ENCODE results near the gene TBC1D19. TPM values are rescaled to one million over a fixed set of nuclear protein-coding genes. Genes with fewer than 3 reads are reported as not detected.

Gene TBC1D19
- polyA plus RNA-seq, 3 donors = 1.9 to 2.8 (median 2.8) TPM

DNA sequence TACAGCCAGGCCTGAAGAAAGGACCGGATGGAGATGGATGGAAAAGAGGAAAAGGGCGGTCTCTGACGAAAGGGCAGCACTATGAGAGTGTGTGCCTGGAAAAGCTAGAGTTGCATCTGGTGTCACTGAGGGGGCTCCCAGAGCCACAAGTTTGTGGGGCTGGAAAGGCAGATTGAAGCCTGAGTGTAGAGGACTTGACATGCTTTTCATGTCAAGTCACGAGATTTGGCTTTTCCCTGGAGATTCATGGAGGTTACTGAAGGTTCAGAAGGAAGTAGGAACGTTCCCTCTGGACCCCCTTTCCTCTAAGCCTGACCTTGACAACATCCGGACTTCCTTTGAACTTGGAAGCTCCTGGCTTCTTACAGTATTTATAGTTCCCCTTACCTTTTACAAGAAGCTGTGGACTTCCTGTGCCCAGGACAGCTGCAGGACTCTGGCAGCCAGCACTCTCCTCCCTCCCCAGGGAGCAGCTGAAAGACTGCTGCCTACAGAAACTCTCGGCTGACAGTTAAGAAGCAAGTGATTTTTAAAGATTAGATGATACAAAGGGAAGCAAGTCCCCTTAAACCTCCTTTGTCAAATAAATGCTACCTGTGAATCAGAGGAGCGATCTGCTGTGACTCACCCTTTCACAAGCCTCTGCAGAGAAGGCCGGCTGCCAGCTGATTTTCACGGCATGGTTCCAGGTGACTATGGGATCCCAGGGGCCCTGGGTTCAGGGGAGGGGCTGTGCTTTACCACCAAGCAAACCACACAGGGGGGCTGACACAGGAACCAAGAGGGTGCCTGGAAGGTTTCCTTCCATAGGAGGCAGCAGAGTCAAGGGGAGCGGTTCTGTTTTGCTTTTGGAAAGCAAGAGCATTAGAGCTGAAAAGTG lies 203.8 kb downstream of the TBC1D19 start:
- H3K27ac ChIP-seq (ENCODE audit: low read depth, low read length) = no peak overlapping the region
- WGBS, 3 donors = 31 to 34% (median 33%) methylated on average over 11 of the region's 11 CpGs

DNA sequence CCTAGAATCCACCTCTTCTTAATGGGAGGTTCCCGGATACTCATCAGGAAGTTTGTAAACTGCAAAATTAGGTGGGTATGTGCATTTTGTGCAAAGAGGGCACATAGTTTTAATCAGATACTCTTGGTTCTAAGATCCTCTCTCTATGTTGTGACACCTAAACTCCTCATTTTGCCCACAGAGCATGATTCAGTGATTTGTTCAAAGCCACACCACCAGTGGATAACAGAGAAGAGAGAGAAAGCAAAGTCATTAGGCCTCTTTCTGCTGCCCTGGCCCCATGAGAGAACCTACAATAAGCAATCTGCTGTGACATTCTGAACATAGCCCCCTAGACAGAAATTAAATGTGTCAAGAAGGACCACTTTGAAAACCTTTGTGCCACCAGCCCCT lies 204.5 kb downstream of the TBC1D19 start:
- no peak overlapping the region for H3K27ac ChIP-seq (ENCODE audit: low read depth, low read length)
- 28 to 58% (median 41%) methylated on average over 1 of the region's 1 CpG for WGBS, 3 donors

DNA sequence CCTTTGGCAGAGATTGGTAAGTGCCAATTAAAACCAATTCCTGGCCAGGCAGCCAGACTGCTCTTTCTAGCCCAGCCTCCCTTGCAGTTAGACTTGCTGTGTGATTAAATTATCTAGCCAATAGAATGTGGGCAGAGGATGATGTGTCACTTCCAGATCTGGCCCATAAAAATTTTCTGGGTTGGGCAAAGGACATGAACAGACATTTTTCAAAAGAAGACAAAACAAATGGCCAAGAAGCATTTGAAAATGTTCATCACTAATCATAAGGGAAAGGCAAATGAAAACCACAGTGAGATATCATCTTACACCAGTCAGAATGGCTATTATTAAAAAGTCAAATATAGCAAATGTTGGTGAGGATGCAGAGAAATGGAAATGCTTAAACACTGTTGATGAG lies 205.3 kb downstream of the TBC1D19 start:
- H3K27ac ChIP-seq (ENCODE audit: low read depth, low read length) = no peak overlapping the region

DNA sequence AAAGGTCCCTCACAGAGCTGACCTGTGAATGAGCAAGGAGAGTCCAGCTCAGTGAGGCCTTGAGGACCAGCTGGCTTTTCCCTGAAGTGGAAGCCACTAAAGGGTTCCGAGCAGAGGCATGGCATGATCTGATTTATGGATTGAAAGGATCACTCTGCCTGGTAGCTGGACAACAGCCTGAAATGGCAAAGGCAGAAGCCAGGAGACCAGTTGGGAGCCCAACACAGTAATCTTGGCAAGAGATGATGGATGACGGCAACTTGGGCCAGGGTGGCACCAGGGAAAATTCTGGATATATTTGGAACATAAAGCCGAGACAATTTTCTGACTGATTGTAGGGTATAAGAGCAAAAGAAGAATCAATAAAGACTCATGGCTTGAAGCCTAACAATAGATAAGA lies 207.5 kb downstream of the TBC1D19 start:
- WGBS, 3 donors = 69 to 92% (median 90%) methylated on average over 3 of the region's 3 CpGs
- no peak overlapping the region for H3K27ac ChIP-seq (ENCODE audit: low read depth, low read length)

DNA sequence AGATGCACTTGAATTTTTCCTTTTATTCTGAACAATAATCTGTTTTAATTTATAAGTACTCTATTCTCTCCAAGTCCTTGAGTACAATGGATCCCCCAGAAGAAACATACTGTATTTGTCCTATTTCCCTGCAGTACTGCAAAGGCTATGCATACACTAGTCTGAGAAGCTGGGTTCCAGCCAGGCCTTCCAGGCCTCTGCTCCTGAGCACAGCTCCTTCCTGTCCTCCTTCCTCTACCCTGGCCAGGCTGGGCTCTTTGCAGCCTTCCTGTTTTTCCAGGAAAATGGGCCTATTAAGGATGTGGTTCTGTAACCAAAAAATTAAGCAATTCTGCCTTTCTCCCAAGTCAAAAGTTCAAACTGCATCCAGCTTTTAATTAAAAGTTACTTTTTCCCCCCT lies 208.8 kb downstream of the TBC1D19 start:
- no peak overlapping the region for H3K27ac ChIP-seq (ENCODE audit: low read depth, low read length)

DNA sequence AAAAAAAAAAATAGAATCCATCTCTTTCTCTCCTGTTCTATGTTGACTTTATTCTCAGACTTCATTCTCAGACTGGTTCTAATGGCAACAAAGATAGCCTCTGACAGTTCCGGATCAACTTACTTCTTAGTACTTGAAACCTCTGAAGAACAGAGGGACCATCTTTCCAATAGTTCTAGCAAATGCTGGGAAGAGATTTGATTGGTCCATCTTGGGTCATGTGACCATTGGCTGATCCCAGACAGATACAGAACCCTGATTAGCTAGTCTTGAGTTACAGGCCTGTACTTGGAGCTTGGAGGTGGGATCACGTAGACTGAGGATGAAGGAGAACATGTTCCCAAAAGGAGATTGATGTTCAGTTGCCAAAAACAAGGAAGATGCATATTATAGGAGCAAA lies 209.9 kb downstream of the TBC1D19 start:
- WGBS, 3 donors = 94 to 100% (median 97%) methylated on average over 2 of the region's 2 CpGs
- no peak overlapping the region for H3K27ac ChIP-seq (ENCODE audit: low read depth, low read length)

DNA sequence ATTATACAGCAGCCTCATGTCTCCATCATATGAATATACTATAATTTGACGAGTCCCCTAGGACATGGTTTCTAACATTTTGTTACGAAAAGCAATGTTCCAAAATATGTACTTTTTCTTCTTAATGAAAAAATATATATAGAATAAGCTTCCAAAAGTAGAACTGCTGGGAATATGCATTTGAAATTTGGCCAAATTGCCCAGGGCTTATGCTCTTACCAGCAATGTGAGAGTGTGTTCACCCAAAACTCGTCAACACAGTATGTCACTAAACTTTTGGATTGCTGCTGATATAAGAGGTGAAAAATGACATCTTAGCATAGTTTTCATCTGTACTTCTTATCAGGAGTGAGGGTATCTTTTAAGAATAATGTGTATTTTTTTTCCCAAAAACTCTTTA lies 212.2 kb downstream of the TBC1D19 start:
- WGBS, 3 donors = 83 to 93% (median 92%) methylated on average over 3 of the region's 3 CpGs
- H3K27ac ChIP-seq (ENCODE audit: low read depth, low read length) = no peak overlapping the region

DNA sequence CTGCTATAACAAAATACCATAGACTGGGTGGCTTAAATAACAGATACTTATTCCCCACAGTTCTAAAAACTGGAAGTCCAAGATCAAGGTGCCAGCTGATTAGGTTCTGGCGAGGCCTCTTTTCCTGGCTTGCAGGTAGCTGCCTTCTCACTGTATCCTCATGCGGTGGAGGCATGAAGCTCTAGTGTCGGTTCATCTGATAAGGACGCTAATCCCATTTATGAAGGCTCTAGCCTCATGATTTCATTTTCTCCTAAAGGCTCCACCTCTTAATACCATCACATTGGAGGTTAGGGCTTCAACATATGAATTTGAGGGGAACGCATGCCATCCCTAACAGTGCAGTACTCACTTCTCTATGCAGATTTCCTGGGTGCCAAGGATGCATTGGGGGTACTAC lies 218.9 kb downstream of the TBC1D19 start:
- no peak overlapping the region for H3K27ac ChIP-seq (ENCODE audit: low read depth, low read length)

DNA sequence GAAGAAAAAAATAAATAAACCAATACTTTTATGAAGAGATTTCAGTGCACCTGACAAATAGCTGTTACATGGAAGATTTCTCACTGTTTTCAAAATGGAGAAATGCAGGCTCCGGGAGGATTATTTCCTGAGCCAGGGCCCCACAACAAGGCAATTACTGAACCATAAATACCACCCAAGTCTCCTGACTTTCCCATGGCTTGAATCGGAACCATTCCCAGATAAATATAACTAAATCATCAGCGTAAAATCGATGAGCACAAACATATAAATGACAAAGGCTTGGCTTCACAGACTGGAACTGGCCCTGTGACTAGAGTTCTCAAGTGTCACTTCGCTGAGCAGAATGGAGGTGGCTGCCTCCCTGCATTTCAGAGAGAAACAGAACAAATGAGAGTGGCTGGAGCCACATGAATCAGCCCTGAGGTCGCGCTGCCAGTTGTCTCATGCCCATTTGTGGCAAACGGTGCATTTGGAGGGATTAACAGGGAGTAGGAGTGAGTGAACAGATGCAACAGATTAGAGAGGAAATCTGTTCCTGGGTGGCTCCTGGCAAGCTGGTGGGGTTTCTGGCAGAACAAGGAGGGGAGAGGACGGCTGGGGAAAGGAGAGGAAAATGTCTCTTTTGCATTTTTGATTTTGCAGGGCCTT lies 219.5 kb downstream of the TBC1D19 start:
- H3K27ac ChIP-seq (ENCODE audit: low read depth, low read length) = no peak overlapping the region
- WGBS, 3 donors = 49 to 67% (median 64%) methylated on average over 9 of the region's 9 CpGs

More for the DNA sequence above, 218.9 kb downstream of the TBC1D19 start:
- 84 to 94% (median 94%) methylated on average over 5 of the region's 5 CpGs for WGBS, 3 donors

DNA sequence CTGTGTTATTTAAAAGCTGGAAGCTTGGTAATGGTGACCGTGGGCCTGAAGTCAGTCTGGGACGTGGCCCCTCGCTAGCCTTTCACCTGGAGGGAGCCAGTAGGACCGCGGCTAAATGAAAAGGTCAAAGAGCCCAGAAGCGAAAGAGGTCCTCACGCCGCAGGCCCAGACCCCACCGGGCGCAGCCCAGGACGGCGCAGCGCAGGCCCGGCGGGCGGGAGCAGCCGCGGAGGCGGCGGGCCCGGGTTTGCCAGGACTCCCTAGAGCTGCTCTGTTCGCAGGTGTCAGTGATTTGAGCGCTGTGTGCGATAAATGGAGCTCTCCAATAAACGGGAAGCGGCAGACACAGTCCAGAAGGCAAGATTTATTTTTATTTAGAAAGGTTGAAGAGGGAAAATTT lies 220.6 kb downstream of the TBC1D19 start:
- H3K27ac ChIP-seq (ENCODE audit: low read depth, low read length) = no peak overlapping the region
- 79 to 95% (median 91%) methylated on average over 26 of the region's 26 CpGs for WGBS, 3 donors

DNA sequence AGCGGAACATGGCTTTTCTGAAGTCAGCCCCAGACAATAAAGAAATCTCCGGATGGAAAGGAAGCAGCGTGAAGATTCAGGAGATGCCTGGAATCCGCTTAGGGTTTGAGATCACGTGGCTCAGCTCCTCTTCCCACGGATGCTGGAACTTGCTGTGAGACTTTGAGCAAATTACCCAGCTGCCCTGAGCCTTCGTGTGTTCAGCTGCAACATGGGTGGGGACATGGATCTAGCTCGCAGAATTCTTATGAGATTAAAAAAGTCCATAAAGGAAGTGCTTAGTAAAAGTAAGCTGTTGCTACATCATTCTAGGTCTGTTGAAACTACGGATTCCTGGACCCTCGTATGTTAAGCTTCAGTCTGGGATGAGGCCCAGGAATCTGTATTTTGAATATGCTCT lies 221.0 kb downstream of the TBC1D19 start:
- 57 to 80% (median 70%) methylated on average over 10 of the region's 10 CpGs for WGBS, 3 donors
- H3K27ac ChIP-seq (ENCODE audit: low read depth, low read length) = no peak overlapping the region

Other genes starting within 250 kb of the TBC1D19 start
- 1 to 10 TPM in 1 of 3 donors, under 1 TPM in 1, not detected in 1; 0.08 to 1.0 TPM for gene CCKAR, start 93.6 kb upstream of the TBC1D19 start, polyA plus RNA-seq